Omental fat pad (tissue), 4 donors: ENCODE measurements around the gene COL16A1. TPM values are rescaled to one million over a fixed set of nuclear protein-coding genes. Genes with fewer than 3 reads are reported as not detected.

Experiments used
- ATAC-seq: fragments of 150-250 bp; one replicate; pipeline ENCODE4 v1.9.1; 2016; ENCODE audit warnings: mild to moderate bottlenecking, moderate library complexity; ENCODE audit not compliant: low FRiP score
- DNase-seq: peaks from one replicate; pipeline ENCODE4 v3.0.0-alpha.2; 2019; ENCODE audit warnings: low spot score
- total RNA-seq, 4 donors: library from RNA; depleted of rRNA; stranded (reverse); fragments of >200 nt; gene quantifications; one replicate each; pipeline ENCODE4 v1.1.0, GENCODE V29; 2016
- TF ChIP-seq, protein P1 (sequence below), 3 donors: fragments of 450-650 bp; IDR thresholded peaks; one replicate each; pipeline ENCODE4 v1.5.1; 2016 to 2017; ENCODE audit warnings: antibody characterized with exemption in 3 of 3, mild to moderate bottlenecking in 3 of 3, moderate library complexity in 2 of 3

COL16A1 gene
- total RNA-seq, 4 donors from 2014 or later: 17.4 to 69.2 (median 21.7) TPM

DNA sequence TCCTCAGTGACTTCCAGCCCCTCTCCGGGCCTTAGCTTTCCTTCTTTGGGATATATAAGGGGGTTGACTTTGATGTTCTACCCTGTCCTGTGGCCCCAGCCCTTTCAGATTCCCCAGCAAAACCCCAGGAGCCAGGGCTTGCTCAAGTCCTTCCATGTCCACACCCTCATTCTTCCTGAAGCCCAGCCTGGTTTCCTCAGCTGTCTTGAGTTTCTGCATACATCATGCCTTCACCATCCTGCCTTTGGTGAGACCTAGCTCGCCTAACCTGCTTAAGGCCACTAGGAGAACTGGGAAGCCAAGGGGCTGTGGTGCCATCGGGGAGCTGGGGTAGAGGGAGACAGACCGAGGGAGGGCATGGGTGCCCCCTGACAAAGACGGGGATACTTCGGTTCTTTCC lies 42.0 kb downstream of the COL16A1 start:
- DNase-seq (no peak), ATAC-seq (no peak)
- TF ChIP-seq, protein P1, sequence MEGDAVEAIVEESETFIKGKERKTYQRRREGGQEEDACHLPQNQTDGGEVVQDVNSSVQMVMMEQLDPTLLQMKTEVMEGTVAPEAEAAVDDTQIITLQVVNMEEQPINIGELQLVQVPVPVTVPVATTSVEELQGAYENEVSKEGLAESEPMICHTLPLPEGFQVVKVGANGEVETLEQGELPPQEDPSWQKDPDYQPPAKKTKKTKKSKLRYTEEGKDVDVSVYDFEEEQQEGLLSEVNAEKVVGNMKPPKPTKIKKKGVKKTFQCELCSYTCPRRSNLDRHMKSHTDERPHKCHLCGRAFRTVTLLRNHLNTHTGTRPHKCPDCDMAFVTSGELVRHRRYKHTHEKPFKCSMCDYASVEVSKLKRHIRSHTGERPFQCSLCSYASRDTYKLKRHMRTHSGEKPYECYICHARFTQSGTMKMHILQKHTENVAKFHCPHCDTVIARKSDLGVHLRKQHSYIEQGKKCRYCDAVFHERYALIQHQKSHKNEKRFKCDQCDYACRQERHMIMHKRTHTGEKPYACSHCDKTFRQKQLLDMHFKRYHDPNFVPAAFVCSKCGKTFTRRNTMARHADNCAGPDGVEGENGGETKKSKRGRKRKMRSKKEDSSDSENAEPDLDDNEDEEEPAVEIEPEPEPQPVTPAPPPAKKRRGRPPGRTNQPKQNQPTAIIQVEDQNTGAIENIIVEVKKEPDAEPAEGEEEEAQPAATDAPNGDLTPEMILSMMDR (IDR thresholded peaks at IDR 0.05): no peak

DNA sequence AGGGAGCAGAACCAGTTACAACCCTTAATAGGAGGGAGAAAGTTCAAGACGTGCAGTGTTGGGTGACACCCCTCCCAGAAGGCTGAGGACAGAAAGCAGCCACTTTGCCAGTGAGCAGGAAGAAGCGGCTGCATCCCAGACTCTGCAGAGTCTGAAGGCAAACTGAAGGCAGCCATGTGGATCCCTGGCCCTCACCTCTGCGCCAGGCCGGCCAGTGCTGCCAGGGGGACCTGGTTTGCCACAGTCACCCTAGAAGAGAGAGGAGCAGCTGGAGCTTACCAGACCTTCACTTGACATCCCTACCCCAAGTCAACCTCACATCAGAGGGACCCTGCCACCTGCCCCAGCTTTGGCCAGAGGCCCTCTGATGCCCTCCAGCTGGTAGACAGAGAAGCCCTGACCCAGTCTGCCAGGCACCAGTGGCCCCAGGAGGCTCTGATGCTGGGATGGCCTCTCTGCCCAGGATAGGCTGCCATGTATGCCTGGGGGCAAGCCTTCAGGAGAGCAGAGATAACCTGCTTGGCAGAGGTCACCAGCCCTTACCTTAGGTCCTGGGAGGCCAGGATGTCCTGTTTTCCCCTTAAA lies 42.9 kb downstream of the COL16A1 start:
- TF ChIP-seq, protein P1 (IDR thresholded peaks at IDR 0.05): no peak
- ATAC-seq: no peak
- no peak for DNase-seq

DNA sequence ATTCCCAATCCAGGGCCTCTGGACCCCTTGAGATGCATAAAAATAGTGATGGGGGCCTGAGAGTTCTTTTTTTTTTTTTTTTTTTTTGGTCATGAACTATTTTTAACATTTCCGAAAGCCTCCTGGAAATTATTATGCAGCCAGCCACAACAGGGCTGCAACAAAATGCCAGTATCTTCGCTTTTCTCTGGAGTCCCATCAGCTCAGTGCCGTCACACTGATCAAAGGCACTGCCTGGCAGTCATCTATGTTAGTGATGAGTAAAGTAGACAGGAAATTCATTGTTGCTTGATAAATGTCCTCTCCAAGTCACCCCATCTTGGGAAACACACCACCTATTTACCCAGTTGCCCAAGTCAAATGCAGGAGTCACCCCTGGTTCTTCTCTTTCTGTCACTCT lies 43.9 kb downstream of the COL16A1 start:
- DNase-seq (no peak), ATAC-seq (no peak)
- TF ChIP-seq, protein P1 (IDR thresholded peaks at IDR 0.05): no peak

DNA sequence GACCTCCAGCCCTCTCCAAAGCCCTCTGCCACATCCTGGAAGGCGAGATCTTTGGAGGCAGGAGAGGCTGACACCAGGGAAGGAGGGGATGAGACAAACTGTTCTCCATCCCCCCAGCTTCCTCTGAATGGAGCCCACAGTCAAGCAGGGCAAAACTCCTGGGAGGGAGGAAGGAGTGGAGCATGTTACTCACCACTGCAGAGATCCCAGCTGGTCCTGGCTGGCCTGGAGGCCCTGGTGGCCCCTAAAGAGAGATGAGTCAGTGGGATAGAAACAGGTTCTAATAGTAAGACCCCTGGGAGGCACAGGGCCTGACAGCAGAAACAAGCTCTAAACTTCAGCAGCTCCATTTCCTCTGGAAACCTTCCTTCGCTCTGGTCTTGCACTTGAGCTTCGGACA lies 45.1 kb downstream of the COL16A1 start:
- no peak for ATAC-seq
- TF ChIP-seq, protein P1 (IDR thresholded peaks at IDR 0.05): no peak
- no peak for DNase-seq

DNA sequence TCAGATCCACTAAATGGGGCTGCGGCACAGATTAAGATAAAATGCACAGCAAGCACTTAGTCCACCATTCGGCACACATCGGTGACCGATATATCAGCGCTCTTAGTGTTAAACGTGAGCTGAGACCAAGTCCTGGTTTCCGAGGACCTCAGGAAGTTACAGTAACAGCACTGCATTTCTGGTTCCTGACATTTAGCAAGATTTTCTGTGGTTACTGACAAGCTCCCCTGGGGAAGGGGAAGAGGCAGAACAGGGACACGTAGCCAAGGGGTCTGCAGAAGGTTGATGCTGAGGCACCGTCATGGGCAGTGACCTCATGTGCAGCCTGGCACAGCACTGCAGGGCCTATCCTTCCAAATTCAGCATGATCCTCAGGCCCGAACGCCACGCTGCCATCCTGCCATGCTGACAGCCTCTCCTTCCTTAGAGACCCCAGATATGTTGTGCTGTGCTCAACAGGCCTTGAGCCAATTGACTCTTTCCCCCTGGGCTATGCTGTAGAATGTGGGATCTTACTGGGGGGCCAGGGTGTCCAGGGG lies 45.8 kb downstream of the COL16A1 start:
- TF ChIP-seq, protein P1 (IDR thresholded peaks at IDR 0.05): no peak
- no peak for ATAC-seq
- DNase-seq: no peak

DNA sequence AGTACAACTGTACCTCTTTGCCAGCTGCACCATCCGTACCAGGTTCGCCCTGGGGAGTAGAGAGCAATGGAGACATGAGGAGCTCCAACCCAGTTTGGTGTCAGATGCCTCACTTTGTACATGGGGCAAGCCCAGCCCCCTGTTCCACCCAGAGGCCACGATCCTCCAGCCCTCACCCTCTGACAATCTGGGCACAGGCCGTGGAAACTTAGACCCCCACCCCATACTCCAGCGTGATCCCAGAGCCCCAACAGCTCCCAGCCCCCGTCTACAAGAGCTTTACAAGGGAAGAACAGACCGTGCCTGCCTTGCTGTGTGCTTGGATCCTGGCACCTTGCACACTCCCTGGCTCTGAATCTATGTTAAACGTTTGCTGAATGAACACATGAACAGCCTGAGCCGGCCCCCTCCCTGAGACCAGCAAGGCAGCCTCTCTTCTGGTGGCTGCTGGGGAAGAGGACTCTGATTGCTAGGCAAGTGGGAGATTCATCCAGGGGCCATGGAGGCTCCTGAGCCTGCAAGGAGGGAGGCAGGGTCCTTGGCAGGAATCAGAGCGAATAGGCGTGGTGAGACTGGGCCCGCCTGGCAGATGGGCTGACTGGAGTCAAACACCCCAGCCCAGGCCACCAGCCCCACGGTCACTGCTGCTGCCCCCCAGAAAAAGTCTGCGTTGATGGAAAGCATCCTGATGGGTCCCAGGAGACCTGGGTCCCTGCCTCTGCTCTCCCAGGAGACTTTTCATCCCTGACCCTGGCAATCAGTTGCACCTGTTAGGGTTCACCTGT lies 46.6 kb downstream of the COL16A1 start:
- TF ChIP-seq, protein P1 (IDR thresholded peaks at IDR 0.05): no peak
- ATAC-seq: no peak
- no peak for DNase-seq
